Bronchial epithelial cell (primary cell): ENCODE results near the gene DHDH. TPM values are rescaled to one million over a fixed set of nuclear protein-coding genes. Genes with fewer than 3 reads are reported as not detected.

ENCODE experiments used
- DNase-seq: peaks from one replicate; pipeline ENCODE4 v3.0.0-alpha.2; 2010; ENCODE audit warnings: low read depth
- FAIRE-seq: peaks from 2 replicates; lab custom pipeline; 2011; peaks lifted over from hg19 to GRCh38; lab: Jason Lieb, UNC
- H3K27me3 ChIP-seq: 2 replicates; pipeline ENCODE4 v1.5.1; 2011; ENCODE audit warnings: low read length; ENCODE audit not compliant: control insufficient read depth, insufficient read depth
- H3K36me3 ChIP-seq: 2 replicates; pipeline ENCODE4 v1.5.1; 2011; ENCODE audit warnings: low read length; ENCODE audit not compliant: control insufficient read depth, insufficient read depth
- H3K4me3 ChIP-seq: 2 replicates; pipeline ENCODE4 v1.5.1; 2011; ENCODE audit warnings: mild to moderate bottlenecking, low read depth, low read length, control low read depth
- total RNA-seq: library from RNA; depleted of rRNA; stranded (reverse); fragments of >200 nt; gene quantifications from 2 replicates; pipeline ENCODE4 v1.2.1, GENCODE V29; 2014
- TF ChIP-seq, protein P1 (sequence below): IDR thresholded peaks from 2 replicates; pipeline ENCODE4 v1.5.1; 2011; ENCODE audit warnings: mild to moderate bottlenecking, moderate library complexity, low read length, control low read depth, inconsistent platforms; ENCODE audit not compliant: insufficient read depth, severe bottlenecking

DHDH gene
- total RNA-seq, 1 donor from 2014 or later, result 10.8 TPM

- no peaks in the 10 kb centered on the region for H3K27me3 ChIP-seq
- TF ChIP-seq, protein P1, sequence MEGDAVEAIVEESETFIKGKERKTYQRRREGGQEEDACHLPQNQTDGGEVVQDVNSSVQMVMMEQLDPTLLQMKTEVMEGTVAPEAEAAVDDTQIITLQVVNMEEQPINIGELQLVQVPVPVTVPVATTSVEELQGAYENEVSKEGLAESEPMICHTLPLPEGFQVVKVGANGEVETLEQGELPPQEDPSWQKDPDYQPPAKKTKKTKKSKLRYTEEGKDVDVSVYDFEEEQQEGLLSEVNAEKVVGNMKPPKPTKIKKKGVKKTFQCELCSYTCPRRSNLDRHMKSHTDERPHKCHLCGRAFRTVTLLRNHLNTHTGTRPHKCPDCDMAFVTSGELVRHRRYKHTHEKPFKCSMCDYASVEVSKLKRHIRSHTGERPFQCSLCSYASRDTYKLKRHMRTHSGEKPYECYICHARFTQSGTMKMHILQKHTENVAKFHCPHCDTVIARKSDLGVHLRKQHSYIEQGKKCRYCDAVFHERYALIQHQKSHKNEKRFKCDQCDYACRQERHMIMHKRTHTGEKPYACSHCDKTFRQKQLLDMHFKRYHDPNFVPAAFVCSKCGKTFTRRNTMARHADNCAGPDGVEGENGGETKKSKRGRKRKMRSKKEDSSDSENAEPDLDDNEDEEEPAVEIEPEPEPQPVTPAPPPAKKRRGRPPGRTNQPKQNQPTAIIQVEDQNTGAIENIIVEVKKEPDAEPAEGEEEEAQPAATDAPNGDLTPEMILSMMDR, result no peak
- no peak overlapping the region for H3K4me3 ChIP-seq
- DNase-seq (no peak), FAIRE-seq (no peak)
- peaks cover 22% of the 10 kb centered on the region for H3K36me3 ChIP-seq
These were observed 56.9 kb downstream of the DHDH start for GRCh38 chr19:48990400-48990799.

DNA sequence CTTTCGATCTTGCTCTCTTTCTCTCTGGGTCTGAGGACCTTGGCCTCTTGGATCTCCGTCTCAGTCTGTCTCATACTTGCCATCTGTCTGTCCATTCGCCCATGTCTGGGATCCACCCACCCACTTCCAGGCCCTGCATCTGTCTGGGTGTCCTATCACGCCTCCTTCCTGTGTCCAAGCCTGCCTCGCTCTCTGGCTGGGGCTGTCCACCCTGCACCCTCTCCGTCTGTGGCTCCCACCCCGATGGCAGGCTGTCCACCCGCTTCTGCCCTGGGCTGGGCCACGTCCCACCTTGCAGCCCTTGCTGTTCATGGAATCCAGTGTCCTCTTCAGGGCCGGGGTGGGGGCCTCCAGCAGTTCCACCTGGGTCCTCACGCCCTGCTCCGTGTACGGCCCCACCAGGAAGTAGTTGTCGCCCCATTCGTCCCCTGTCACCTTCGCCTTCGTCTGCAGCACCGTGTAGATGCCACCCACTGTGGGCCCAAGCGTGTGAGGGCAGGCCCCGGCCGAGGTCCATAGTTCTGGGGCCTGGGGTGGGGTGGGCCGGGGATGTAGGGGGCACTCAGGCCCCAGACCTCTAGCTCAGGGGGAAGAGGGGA lies 57.6 kb downstream of the DHDH start:
- no peaks in the 10 kb centered on the region for H3K27me3 ChIP-seq
- TF ChIP-seq, protein P1, result no peak
- DNase-seq (no peak), FAIRE-seq (no peak)
- H3K4me3 ChIP-seq, result no peak overlapping the region
- H3K36me3 ChIP-seq, result peaks cover 17% of the 10 kb centered on the region

- DNase-seq, result peak; percentile 69
- no peak for FAIRE-seq
- TF ChIP-seq, protein P1, result no peak
- Histone ChIP-seq H3K27me3 (no peaks in the 10 kb centered on the region), H3K4me3 (peak overlapping the region; percentile 82), H3K36me3 (peaks cover 13% of the 10 kb centered on the region)
These were observed 58.5 kb downstream of the DHDH start for GRCh38 chr19:48991873-48992580.

GRCh38 chr19:48992581-48993174 lies 59.2 kb downstream of the DHDH start:
- peak; percentile 12 for DNase-seq
- H3K27me3 ChIP-seq, result no peaks in the 10 kb centered on the region
- TF ChIP-seq, protein P1, result peak; percentile 5
- FAIRE-seq, result no peak
- peak overlapping the region; percentile 82 for H3K4me3 ChIP-seq
- peaks cover 12% of the 10 kb centered on the region for H3K36me3 ChIP-seq

- H3K36me3 ChIP-seq, result peaks cover 10% of the 10 kb centered on the region
- H3K27me3 ChIP-seq, result no peaks in the 10 kb centered on the region
- TF ChIP-seq, protein P1, result peak; percentile 99
- peak within 1 kb of the TSS; percentile 82 for H3K4me3 ChIP-seq
- FAIRE-seq, result no peak
- peak; percentile 98 for DNase-seq
These were observed 59.9 kb downstream of the DHDH start, which contains the start of the genes GYS1 and RUVBL2 for GRCh38 chr19:48993175-48994034. TSS of gene GYS1 (minus strand) at chr19:48993309. CDS start at chr19:48993112, 197 bp downstream. TSS of gene RUVBL2 (plus strand) at chr19:48993887. CDS start at chr19:48993912, 25 bp downstream.
